Colonic mucosa (tissue), 4 donors: ENCODE results near the gene RABL2B. TPM values are rescaled to one million over a fixed set of nuclear protein-coding genes. Genes with fewer than 3 reads are reported as not detected.

Experiments used
- DNase-seq: peaks from one replicate; pipeline ENCODE4 v3.0.0-alpha.2; 2020
- H3K27ac ChIP-seq: fragments of 200-600 bp; one replicate; pipeline ENCODE4 v1.8.0; 2021
- H3K27me3 ChIP-seq: fragments of 200-600 bp; one replicate; pipeline ENCODE4 v1.8.0; 2021
- H3K36me3 ChIP-seq: fragments of 200-600 bp; one replicate; pipeline ENCODE4 v1.8.0; 2021
- H3K4me1 ChIP-seq: fragments of 200-600 bp; one replicate; pipeline ENCODE4 v1.8.0; 2021; ENCODE audit warnings: mild to moderate bottlenecking
- H3K4me3 ChIP-seq: fragments of 200-600 bp; one replicate; pipeline ENCODE4 v1.8.0; 2021
- H3K9ac ChIP-seq, 2 donors: one replicate each; pipeline ENCODE4 v1.7.0; 2013; ENCODE audit warnings: control low read depth in 2 of 2, low read depth in 2 of 2, low read length in 2 of 2
- H3K9me3 ChIP-seq: fragments of 200-600 bp; one replicate; pipeline ENCODE4 v1.8.0; 2021
- CTCF ChIP-seq: fragments of 200-600 bp; IDR thresholded peaks from one replicate; pipeline ENCODE4 v1.8.0; 2022; ENCODE audit warnings: antibody characterized with exemption, mild to moderate bottlenecking
- intact Hi-C: fragments of 100-400 bp; cut with DNase I; formaldehyde crosslinking; loops from one replicate; pipeline ENCODE4 v1.14.1; 2022
- total RNA-seq, 2 donors: library from RNA; stranded (reverse); fragmentation: NEBNext Ultra II Directional in 1 of 2; extraction: Animal tissue kit (Norgen Biotek cat#: 25700) in 1 of 2; gene quantifications; one replicate each; pipeline ENCODE4 v1.2.1, GENCODE V29; 2021
- donor health status: healthy.
- donor health status: DM: no; HTN: no; CAD: no.
- donor health status: DM: no; HTN: no; CAD: no.

Gene RABL2B
- total RNA-seq, 2 donors from 2014 or later = 14.3 to 23.9 TPM

- H3K4me3 ChIP-seq = no peak overlapping the region
- no peak overlapping the region for H3K9ac ChIP-seq
- no peaks in the 10 kb centered on the region for H3K36me3 ChIP-seq
- no peaks in the 10 kb centered on the region for H3K4me1 ChIP-seq
- TF ChIP-seq CTCF = no peak
- no peaks in the 10 kb centered on the region for H3K9me3 ChIP-seq
- DNase-seq = no peak
- intact Hi-C loops = no loop called here
- H3K27ac ChIP-seq = no peak overlapping the region
- no peaks in the 10 kb centered on the region for H3K27me3 ChIP-seq
These were observed 57.8 kb downstream of the RABL2B start for GRCh38 chr22:50725597-50725996.

- H3K27ac ChIP-seq = no peak overlapping the region
- no peaks in the 10 kb centered on the region for H3K4me1 ChIP-seq
- H3K9ac ChIP-seq = peak overlapping the region in 1 of 2 donors; percentile 12
- DNase-seq = no peak
- H3K9me3 ChIP-seq = no peaks in the 10 kb centered on the region
- no peak overlapping the region for H3K4me3 ChIP-seq
- H3K27me3 ChIP-seq = no peaks in the 10 kb centered on the region
- intact Hi-C loops = no loop called here
- H3K36me3 ChIP-seq = no peaks in the 10 kb centered on the region
- TF ChIP-seq CTCF = no peak
These were observed 58.8 kb downstream of the RABL2B start for GRCh38 chr22:50724616-50725015.

- intact Hi-C loops = no loop called here
- Histone ChIP-seq H3K27me3 (no peaks in the 10 kb centered on the region), H3K36me3 (no peaks in the 10 kb centered on the region)
These were observed 59.4 kb downstream of the RABL2B start for GRCh38 chr22:50723991-50724390.

GRCh38 chr22:50722716-50723428 lies 60.6 kb downstream of the RABL2B start:
- no peak overlapping the region for H3K27ac ChIP-seq
- no peaks in the 10 kb centered on the region for H3K27me3 ChIP-seq
- H3K4me1 ChIP-seq = no peaks in the 10 kb centered on the region
- no peaks in the 10 kb centered on the region for H3K36me3 ChIP-seq
- intact Hi-C loops = no loop called here
- no peak overlapping the region for H3K4me3 ChIP-seq
- TF ChIP-seq CTCF = no peak
- no peak for DNase-seq
- no peaks in the 10 kb centered on the region for H3K9me3 ChIP-seq
- no peak overlapping the region for H3K9ac ChIP-seq

More at GRCh38 chr22:50723991-50724390, 59.4 kb downstream of the RABL2B start:
- Histone ChIP-seq H3K9me3 (no peaks in the 10 kb centered on the region), H3K4me1 (no peaks in the 10 kb centered on the region), H3K4me3 (no peak overlapping the region), H3K9ac (no peak overlapping the region), H3K27ac (no peak overlapping the region)
- TF ChIP-seq CTCF = no peak
- DNase-seq = no peak

- H3K36me3 ChIP-seq = no peaks in the 10 kb centered on the region
These were observed 61.3 kb downstream of the RABL2B start for GRCh38 chr22:50722048-50722701.

More at GRCh38 chr22:50722048-50722701, 61.3 kb downstream of the RABL2B start:
- Histone ChIP-seq H3K27me3 (no peaks in the 10 kb centered on the region), H3K9me3 (no peaks in the 10 kb centered on the region), H3K27ac (no peak overlapping the region), H3K4me3 (no peak overlapping the region), H3K9ac (no peak overlapping the region), H3K4me1 (no peaks in the 10 kb centered on the region)
- intact Hi-C loops = no loop called here
- no peak for DNase-seq
- no peak for TF ChIP-seq CTCF
